HepG2 (cell line): Measurements from ENCODE around the gene CDT1.

Experiments used
- BHLHE40 ChIP-seq: IDR thresholded peaks from 2 replicates; pipeline ENCODE4 v1.6.1; 2011; ENCODE audit warnings: low read length, improper control_type of control experiment
- CBFB ChIP-seq: sonication (generic); formaldehyde crosslinking; IDR thresholded peaks from 2 replicates; pipeline ENCODE4 v1.4.0; 2020; ENCODE audit warnings: missing genetic modification reagents
- EED ChIP-seq: sonication (generic); formaldehyde crosslinking; IDR thresholded peaks from 2 replicates; pipeline ENCODE4 v1.5.0; 2020; ENCODE audit warnings: mild to moderate bottlenecking, missing genetic modification reagents
- NKX3-1 ChIP-seq: sonication (generic); formaldehyde crosslinking; IDR thresholded peaks from 2 replicates; pipeline ENCODE4 v1.5.0; 2020; ENCODE audit warnings: missing genetic modification reagents
- SKI ChIP-seq: fragments of 450-650 bp; IDR thresholded peaks from one replicate; pipeline ENCODE4 v1.6.1; 2018; ENCODE audit warnings: mild to moderate bottlenecking; ENCODE audit not compliant: partially characterized antibody
- SRSF9 ChIP-seq: fragments of 200-400 bp; formaldehyde crosslinking; IDR thresholded peaks from 2 replicates; pipeline ENCODE4 v1.6.1; 2018; ENCODE audit warnings: borderline replicate concordance, mild to moderate bottlenecking, low read depth, low read length; ENCODE audit not compliant: insufficient read depth, poor library complexity, severe bottlenecking
- ZNF446 ChIP-seq: sonication (generic); formaldehyde crosslinking; IDR thresholded peaks from 2 replicates; pipeline ENCODE4 v1.5.0; 2020; ENCODE audit warnings: mild to moderate bottlenecking, missing genetic modification reagents
- TF ChIP-seq, protein P1 (sequence below): sonication (generic); formaldehyde crosslinking; IDR thresholded peaks from 2 replicates; pipeline ENCODE4 v1.8.0; 2022; ENCODE audit warnings: mild to moderate bottlenecking, missing genetic modification reagents; ENCODE audit not compliant: insufficient replicate concordance
- TF ChIP-seq, protein P2 (sequence below): sonication (generic); formaldehyde crosslinking; IDR thresholded peaks from 2 replicates; pipeline ENCODE4 v1.8.0; 2022; ENCODE audit warnings: mild to moderate bottlenecking, missing genetic modification reagents, moderate library complexity
- TF ChIP-seq, protein P3 (sequence below): IDR thresholded peaks from 2 replicates; pipeline ENCODE4 v1.6.1; 2012; ENCODE audit warnings: inconsistent platforms
- TF ChIP-seq, protein P4 (sequence below): sonication (generic); formaldehyde crosslinking; IDR thresholded peaks from 2 replicates; pipeline ENCODE4 v1.8.1; 2023; ENCODE audit warnings: mild to moderate bottlenecking, missing genetic modification reagents

DNA sequence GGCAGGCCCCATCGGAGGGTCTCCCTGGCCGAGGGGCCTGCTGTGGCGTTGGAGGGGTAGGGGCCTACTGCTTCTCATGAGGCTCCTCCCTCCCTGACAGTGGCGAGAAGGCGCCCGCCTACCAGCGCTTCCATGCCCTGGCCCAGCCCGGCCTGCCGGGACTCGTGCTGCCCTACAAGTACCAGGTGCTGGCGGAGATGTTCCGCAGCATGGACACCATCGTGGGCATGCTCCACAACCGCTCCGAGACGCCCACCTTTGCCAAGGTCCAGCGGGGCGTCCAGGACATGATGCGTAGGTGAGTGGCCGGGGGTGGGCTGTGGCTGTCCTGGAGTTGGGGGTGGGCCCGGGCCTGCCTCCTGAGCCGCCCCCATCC, 1.7 kb downstream of the CDT1 start:
- TF ChIP-seq ZNF446 (CRISPR knock-in tag) (no peak), SKI (no peak), SRSF9 (no peak), CBFB (CRISPR knock-in tag) (no peak), NKX3-1 (no peak), EED (no peak), BHLHE40 (no peak)
- TF ChIP-seq, protein P1, sequence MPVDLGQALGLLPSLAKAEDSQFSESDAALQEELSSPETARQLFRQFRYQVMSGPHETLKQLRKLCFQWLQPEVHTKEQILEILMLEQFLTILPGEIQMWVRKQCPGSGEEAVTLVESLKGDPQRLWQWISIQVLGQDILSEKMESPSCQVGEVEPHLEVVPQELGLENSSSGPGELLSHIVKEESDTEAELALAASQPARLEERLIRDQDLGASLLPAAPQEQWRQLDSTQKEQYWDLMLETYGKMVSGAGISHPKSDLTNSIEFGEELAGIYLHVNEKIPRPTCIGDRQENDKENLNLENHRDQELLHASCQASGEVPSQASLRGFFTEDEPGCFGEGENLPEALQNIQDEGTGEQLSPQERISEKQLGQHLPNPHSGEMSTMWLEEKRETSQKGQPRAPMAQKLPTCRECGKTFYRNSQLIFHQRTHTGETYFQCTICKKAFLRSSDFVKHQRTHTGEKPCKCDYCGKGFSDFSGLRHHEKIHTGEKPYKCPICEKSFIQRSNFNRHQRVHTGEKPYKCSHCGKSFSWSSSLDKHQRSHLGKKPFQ (CRISPR knock-in tag): no peak
- TF ChIP-seq, protein P2, sequence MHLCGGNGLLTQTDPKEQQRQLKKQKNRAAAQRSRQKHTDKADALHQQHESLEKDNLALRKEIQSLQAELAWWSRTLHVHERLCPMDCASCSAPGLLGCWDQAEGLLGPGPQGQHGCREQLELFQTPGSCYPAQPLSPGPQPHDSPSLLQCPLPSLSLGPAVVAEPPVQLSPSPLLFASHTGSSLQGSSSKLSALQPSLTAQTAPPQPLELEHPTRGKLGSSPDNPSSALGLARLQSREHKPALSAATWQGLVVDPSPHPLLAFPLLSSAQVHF (CRISPR knock-in tag): no peak
- TF ChIP-seq, protein P3, sequence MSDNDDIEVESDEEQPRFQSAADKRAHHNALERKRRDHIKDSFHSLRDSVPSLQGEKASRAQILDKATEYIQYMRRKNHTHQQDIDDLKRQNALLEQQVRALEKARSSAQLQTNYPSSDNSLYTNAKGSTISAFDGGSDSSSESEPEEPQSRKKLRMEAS: no peak
- TF ChIP-seq, protein P4, sequence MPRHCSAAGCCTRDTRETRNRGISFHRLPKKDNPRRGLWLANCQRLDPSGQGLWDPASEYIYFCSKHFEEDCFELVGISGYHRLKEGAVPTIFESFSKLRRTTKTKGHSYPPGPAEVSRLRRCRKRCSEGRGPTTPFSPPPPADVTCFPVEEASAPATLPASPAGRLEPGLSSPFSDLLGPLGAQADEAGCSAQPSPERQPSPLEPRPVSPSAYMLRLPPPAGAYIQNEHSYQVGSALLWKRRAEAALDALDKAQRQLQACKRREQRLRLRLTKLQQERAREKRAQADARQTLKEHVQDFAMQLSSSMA: no peak
